DND-41 (cell line): Measurements from ENCODE around the gene B4GALT4.
"Not testable (repeated sequence)": the region's sequence is repeated elsewhere in the genome, so short reads cannot be mapped to it uniquely, and the experiment has no call there.

Experiments used
- ATAC-seq: fragments of 200-7000 bp; cut with Tn5 transposase; 3 replicates; pipeline ENCODE4 v1.9.1; 2021; ENCODE audit warnings: low read depth; ENCODE audit not compliant: insufficient read depth
- DNase-seq: peaks from one replicate; pipeline ENCODE4 v3.0.0-alpha.2; 2020
- H2AFZ ChIP-seq: 2 replicates; pipeline ENCODE4 v1.6.0; 2012; ENCODE audit warnings: low read depth, low read length
- H3K27ac ChIP-seq: 2 replicates; pipeline ENCODE4 v1.5.1; 2012; ENCODE audit warnings: low read length, inconsistent platforms
- H3K27me3 ChIP-seq: fragments of 200-600 bp; sonication (generic); 2 replicates; pipeline ENCODE4 v1.6.0; 2012; ENCODE audit warnings: low read length, mild to moderate bottlenecking, inconsistent platforms; ENCODE audit not compliant: insufficient read depth, poor library complexity
- H3K36me3 ChIP-seq: 2 replicates; pipeline ENCODE4 v1.5.1; 2012; ENCODE audit warnings: low read length, inconsistent platforms; ENCODE audit not compliant: insufficient read depth
- H3K4me1 ChIP-seq: 2 replicates; pipeline ENCODE4 v1.5.1; 2012; ENCODE audit warnings: mild to moderate bottlenecking, low read length; ENCODE audit not compliant: insufficient read depth
- H3K4me2 ChIP-seq: 2 replicates; pipeline ENCODE4 v1.6.0; 2012; ENCODE audit warnings: mild to moderate bottlenecking, moderate library complexity, low read length, inconsistent platforms; ENCODE audit not compliant: insufficient read depth
- H3K4me3 ChIP-seq, 2 experiments: fragments of 200-600 bp in 1 of 2; shearing (Covaris generic) in 1 of 2; 2 replicates each; pipeline ENCODE4 v1.5.1; 2012 to 2016; ENCODE audit warnings: inconsistent platforms in 2 of 2, low read length in 2 of 2, mild to moderate bottlenecking in 2 of 2, low read depth in 1 of 2, moderate library complexity in 1 of 2
- H3K79me2 ChIP-seq: 2 replicates; pipeline ENCODE4 v1.6.0; 2012; ENCODE audit warnings: low read length, inconsistent platforms; ENCODE audit not compliant: insufficient read depth
- H3K9ac ChIP-seq: 2 replicates; pipeline ENCODE4 v1.6.0; 2012; ENCODE audit warnings: low read depth, mild to moderate bottlenecking, inconsistent platforms, low read length, moderate library complexity
- H3K9me3 ChIP-seq: 2 replicates; pipeline ENCODE4 v1.5.1; 2012; ENCODE audit warnings: low read length, moderate library complexity, mild to moderate bottlenecking, inconsistent platforms; ENCODE audit not compliant: insufficient read depth, severe bottlenecking
- H4K20me1 ChIP-seq: 2 replicates; pipeline ENCODE4 v1.6.0; 2012; ENCODE audit warnings: low read length; ENCODE audit not compliant: insufficient read depth
- EZH2 ChIP-seq: IDR thresholded peaks from 3 replicates; pipeline ENCODE4 v1.6.1; 2012; ENCODE audit warnings: borderline replicate concordance, low read depth, mild to moderate bottlenecking, moderate library complexity, low read length, inconsistent platforms; ENCODE audit not compliant: severe bottlenecking
- TF ChIP-seq, protein P1 (sequence below): IDR thresholded peaks from 2 replicates; pipeline ENCODE4 v1.5.1; 2012; ENCODE audit warnings: borderline replicate concordance, low read length, moderate library complexity, mild to moderate bottlenecking; ENCODE audit not compliant: poor library complexity, severe bottlenecking; ENCODE audit errors: extremely low read depth

Gene B4GALT4

DNA sequence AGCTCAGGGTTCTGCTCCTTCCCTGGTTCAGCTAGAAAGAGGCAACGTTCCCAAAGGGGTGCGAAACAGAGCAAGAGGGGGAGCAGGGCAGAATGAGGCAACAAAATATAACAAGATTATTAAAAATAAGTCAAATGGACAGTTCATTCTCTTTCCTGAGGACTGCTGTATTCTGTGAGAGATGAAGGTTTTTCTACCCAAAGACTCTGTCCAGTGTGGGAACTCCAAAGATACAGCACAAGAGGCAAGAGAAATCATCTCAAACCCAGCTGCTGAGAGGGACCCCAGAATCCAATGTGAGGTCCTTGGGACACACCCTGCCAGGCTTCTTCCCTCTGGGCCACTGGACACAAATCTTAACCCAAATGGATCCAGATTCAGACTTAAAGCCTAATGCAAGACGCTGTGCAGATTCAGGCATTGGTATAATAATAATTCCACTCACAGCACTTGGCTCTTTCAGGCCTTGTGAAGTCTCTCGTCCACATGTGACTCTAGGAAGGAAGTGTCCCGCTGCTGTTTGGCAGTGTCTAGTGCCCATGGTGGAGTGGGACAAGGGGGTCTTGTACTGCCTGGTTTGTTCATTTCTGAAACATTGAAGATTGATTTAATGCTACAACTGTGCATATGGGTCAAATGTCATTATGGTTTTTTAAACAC lies 39.0 kb upstream of the B4GALT4 start:
- DNase-seq (no peak), ATAC-seq (no peak)
- H3K4me1 ChIP-seq, result no peaks in the 10 kb centered on the region
- no peak overlapping the region for H2AFZ ChIP-seq
- H3K27ac ChIP-seq, result no peak overlapping the region
- no peak overlapping the region for H3K9ac ChIP-seq
- H4K20me1 ChIP-seq, result no peaks in the 10 kb centered on the region
- no peak overlapping the region for H3K4me3 ChIP-seq
- peaks cover 7% of the 10 kb centered on the region for H3K9me3 ChIP-seq
- no peaks in the 10 kb centered on the region for H3K36me3 ChIP-seq
- no peaks in the 10 kb centered on the region for H3K79me2 ChIP-seq
- TF ChIP-seq, protein P1, sequence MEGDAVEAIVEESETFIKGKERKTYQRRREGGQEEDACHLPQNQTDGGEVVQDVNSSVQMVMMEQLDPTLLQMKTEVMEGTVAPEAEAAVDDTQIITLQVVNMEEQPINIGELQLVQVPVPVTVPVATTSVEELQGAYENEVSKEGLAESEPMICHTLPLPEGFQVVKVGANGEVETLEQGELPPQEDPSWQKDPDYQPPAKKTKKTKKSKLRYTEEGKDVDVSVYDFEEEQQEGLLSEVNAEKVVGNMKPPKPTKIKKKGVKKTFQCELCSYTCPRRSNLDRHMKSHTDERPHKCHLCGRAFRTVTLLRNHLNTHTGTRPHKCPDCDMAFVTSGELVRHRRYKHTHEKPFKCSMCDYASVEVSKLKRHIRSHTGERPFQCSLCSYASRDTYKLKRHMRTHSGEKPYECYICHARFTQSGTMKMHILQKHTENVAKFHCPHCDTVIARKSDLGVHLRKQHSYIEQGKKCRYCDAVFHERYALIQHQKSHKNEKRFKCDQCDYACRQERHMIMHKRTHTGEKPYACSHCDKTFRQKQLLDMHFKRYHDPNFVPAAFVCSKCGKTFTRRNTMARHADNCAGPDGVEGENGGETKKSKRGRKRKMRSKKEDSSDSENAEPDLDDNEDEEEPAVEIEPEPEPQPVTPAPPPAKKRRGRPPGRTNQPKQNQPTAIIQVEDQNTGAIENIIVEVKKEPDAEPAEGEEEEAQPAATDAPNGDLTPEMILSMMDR, result no peak
- no peak for TF ChIP-seq EZH2
- H3K4me2 ChIP-seq, result no peak overlapping the region
- H3K27me3 ChIP-seq, result no peaks in the 10 kb centered on the region

DNA sequence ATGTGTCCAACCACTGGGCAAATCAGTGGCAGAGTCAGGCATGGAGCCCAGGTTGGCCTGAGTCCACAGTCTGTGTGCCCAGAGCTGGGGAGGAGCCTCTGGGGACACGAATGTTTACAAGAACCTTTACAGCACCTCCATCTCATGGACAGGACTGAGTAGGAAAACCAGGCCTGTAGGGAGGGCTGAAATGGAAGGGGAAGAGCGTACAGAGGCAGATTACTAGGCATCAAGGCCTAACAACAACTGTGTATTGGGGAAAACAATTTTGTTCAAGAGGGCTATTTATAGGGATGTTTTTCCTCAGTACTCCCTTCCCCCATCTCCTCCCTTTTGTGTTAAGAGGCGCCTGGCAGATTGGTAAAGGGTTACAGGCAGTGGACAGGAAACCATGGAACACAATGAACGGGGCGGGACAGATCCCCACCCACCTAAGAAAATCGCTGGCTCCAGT lies 38.5 kb upstream of the B4GALT4 start:
- no peaks in the 10 kb centered on the region for H4K20me1 ChIP-seq
- no peaks in the 10 kb centered on the region for H3K27me3 ChIP-seq
- no peak overlapping the region for H2AFZ ChIP-seq
- TF ChIP-seq, protein P1, result no peak
- no peak for TF ChIP-seq EZH2
- no peak overlapping the region for H3K4me2 ChIP-seq
- no peaks in the 10 kb centered on the region for H3K79me2 ChIP-seq
- H3K4me1 ChIP-seq, result no peaks in the 10 kb centered on the region
- DNase-seq (no peak), ATAC-seq (no peak)
- no peak overlapping the region for H3K9ac ChIP-seq
- H3K27ac ChIP-seq, result no peak overlapping the region
- H3K36me3 ChIP-seq, result no peaks in the 10 kb centered on the region
- peaks cover 7% of the 10 kb centered on the region for H3K9me3 ChIP-seq
- H3K4me3 ChIP-seq, result no peak overlapping the region

DNA sequence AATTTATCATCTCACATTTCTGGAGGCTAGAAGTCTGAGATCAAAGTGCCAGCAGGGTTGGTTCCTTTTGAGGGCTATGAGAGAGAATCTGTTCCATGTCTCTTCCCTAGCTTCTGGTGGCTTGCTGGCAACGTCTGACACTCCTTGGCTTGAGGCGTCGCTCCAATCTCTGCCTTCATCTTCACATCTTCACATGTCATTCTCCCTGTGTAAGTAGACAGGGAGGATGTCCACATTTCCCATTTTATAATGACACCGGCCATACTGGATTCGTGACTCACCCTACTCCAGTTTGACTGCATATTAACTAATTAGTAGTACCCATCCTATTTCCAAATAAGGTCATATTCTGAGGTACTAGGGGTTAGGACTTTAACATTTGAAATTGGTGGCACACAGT lies 36.0 kb upstream of the B4GALT4 start:
- no peak for TF ChIP-seq EZH2
- TF ChIP-seq, protein P1, result no peak
- Histone ChIP-seq H3K4me2 (no peak overlapping the region), H3K9ac (no peak overlapping the region), H3K79me2 (no peaks in the 10 kb centered on the region), H3K36me3 (no peaks in the 10 kb centered on the region), H3K27me3 (no peaks in the 10 kb centered on the region), H4K20me1 (no peaks in the 10 kb centered on the region), H3K27ac (no peak overlapping the region), H3K4me3 (no peak overlapping the region), H3K4me1 (no peaks in the 10 kb centered on the region), H3K9me3 (no peaks in the 10 kb centered on the region), H2AFZ (no peak overlapping the region)
- ATAC-seq (no peak), DNase-seq (no peak)

DNA sequence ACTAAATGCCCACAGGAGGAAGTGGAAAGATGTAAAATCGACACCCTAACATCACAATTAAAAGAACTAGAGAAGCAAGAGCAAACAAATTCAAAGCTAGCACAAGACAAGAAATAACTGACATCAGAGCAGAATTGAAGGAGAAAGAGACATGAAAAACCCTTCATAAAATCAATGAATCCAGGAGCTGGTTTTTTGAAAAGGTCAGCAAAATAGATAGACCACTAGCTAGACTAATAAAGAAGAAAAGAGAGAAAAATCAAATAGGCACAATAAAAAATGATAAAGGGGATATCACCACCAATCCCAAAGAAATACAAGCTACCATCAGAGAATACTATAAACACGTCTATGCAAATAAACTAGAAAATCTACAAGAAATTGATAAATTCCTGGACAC lies 29.5 kb upstream of the B4GALT4 start:
- H3K79me2 ChIP-seq, H3K4me2 ChIP-seq, ATAC-seq, H3K36me3 ChIP-seq, H2AFZ ChIP-seq, H3K9ac ChIP-seq, H3K27me3 ChIP-seq, H4K20me1 ChIP-seq, H3K4me3 ChIP-seq, H3K27ac ChIP-seq, DNase-seq, H3K9me3 ChIP-seq, H3K4me1 ChIP-seq: not testable (repeated sequence)
